ENCODE data around the gene CDH18. TPM values are rescaled to one million over a fixed set of nuclear protein-coding genes. Genes with fewer than 3 reads are reported as not detected.

CDH18 gene
- total and polyA plus RNA-seq, 5 donors, result not detected

- no peaks in the 10 kb centered on the region for H3K27me3 ChIP-seq (ENCODE audit: control insufficient read depth, insufficient read depth)
- peaks cover 6% of the 10 kb centered on the region for H3K9me3 ChIP-seq (ENCODE audit: control insufficient read depth, low read length)
- intact Hi-C loops (cut with DNase I), result no loop called here
- 85% methylated on average over 3 of the region's 3 CpGs for WGBS
- H3K4me3 ChIP-seq (ENCODE audit: low read length), result no peak overlapping the region
- ATAC-seq (no peak), DNase-seq (no peak)
- H3K4me1 ChIP-seq (ENCODE audit: control insufficient read depth, insufficient read depth, low read length), result no peaks in the 10 kb centered on the region
- no peak overlapping the region for H3K27ac ChIP-seq (ENCODE audit: low read length)
Measured at GRCh38 chr5:19900269-19900668, 87.7 kb downstream of the CDH18 start.

GRCh38 chr5:19891658-19892057, 96.3 kb downstream of the CDH18 start:
- intact Hi-C loops (cut with DNase I), result no loop called here
- 61% methylated on average over 1 of the region's 1 CpG for WGBS
- Histone ChIP-seq H3K9me3 (ENCODE audit: control insufficient read depth, low read length) (peaks cover 4% of the 10 kb centered on the region), H3K27me3 (ENCODE audit: control insufficient read depth, insufficient read depth) (no peaks in the 10 kb centered on the region), H3K27ac (ENCODE audit: low read length) (no peak overlapping the region), H3K4me1 (ENCODE audit: control insufficient read depth, insufficient read depth, low read length) (no peaks in the 10 kb centered on the region), H3K4me3 (ENCODE audit: low read length) (no peak overlapping the region)
- ATAC-seq, result no peak
- no peak for DNase-seq

- ATAC-seq, result no peak
- no peaks in the 10 kb centered on the region for H3K27me3 ChIP-seq (ENCODE audit: control insufficient read depth, insufficient read depth)
- no peak overlapping the region for H3K27ac ChIP-seq (ENCODE audit: low read length)
- 62% methylated on average over 7 of the region's 7 CpGs for WGBS
- intact Hi-C loops (cut with DNase I), result no loop called here
- DNase-seq, result no peak
- H3K4me3 ChIP-seq (ENCODE audit: low read length), result no peak overlapping the region
- no peaks in the 10 kb centered on the region for H3K4me1 ChIP-seq (ENCODE audit: control insufficient read depth, insufficient read depth, low read length)
- H3K9me3 ChIP-seq (ENCODE audit: control insufficient read depth, low read length), result peaks cover 2% of the 10 kb centered on the region
Measured at GRCh38 chr5:19886123-19886917, 101.7 kb downstream of the CDH18 start.

GRCh38 chr5:19885040-19885824, 102.8 kb downstream of the CDH18 start:
- 74% methylated on average over 5 of the region's 5 CpGs for WGBS
- Histone ChIP-seq H3K9me3 (ENCODE audit: control insufficient read depth, low read length) (peaks cover 2% of the 10 kb centered on the region), H3K4me1 (ENCODE audit: control insufficient read depth, insufficient read depth, low read length) (no peaks in the 10 kb centered on the region), H3K27ac (ENCODE audit: low read length) (no peak overlapping the region), H3K4me3 (ENCODE audit: low read length) (no peak overlapping the region), H3K27me3 (ENCODE audit: control insufficient read depth, insufficient read depth) (no peaks in the 10 kb centered on the region)
- ATAC-seq (no peak), DNase-seq (no peak)
- intact Hi-C loops (cut with DNase I), result no loop called here

- ATAC-seq (no peak), DNase-seq (no peak)
- WGBS, result 1% methylated on average over 1 of the region's 1 CpG
- Histone ChIP-seq H3K27me3 (ENCODE audit: control insufficient read depth, insufficient read depth) (no peaks in the 10 kb centered on the region), H3K4me3 (ENCODE audit: low read length) (no peak overlapping the region), H3K27ac (ENCODE audit: low read length) (no peak overlapping the region), H3K4me1 (ENCODE audit: control insufficient read depth, insufficient read depth, low read length) (no peaks in the 10 kb centered on the region), H3K9me3 (ENCODE audit: control insufficient read depth, low read length) (no peaks in the 10 kb centered on the region)
- intact Hi-C loops (cut with DNase I), result no loop called here
Measured at GRCh38 chr5:19880859-19881436, 107.1 kb downstream of the CDH18 start.

- Histone ChIP-seq H3K27ac (ENCODE audit: low read length) (no peak overlapping the region), H3K4me1 (ENCODE audit: control insufficient read depth, insufficient read depth, low read length) (no peaks in the 10 kb centered on the region), H3K27me3 (ENCODE audit: control insufficient read depth, insufficient read depth) (no peaks in the 10 kb centered on the region), H3K4me3 (ENCODE audit: low read length) (no peak overlapping the region), H3K9me3 (ENCODE audit: control insufficient read depth, low read length) (no peaks in the 10 kb centered on the region)
- intact Hi-C loops (cut with DNase I), result no loop called here
- ATAC-seq (no peak), DNase-seq (no peak)
Measured at GRCh38 chr5:19880458-19880857, 107.5 kb downstream of the CDH18 start.

GRCh38 chr5:19874811-19875210, 113.2 kb downstream of the CDH18 start:
- no peaks in the 10 kb centered on the region for H3K4me1 ChIP-seq (ENCODE audit: control insufficient read depth, insufficient read depth, low read length)
- H3K27me3 ChIP-seq (ENCODE audit: control insufficient read depth, insufficient read depth), result no peaks in the 10 kb centered on the region
- H3K9me3 ChIP-seq (ENCODE audit: control insufficient read depth, low read length), result no peaks in the 10 kb centered on the region
- H3K27ac ChIP-seq (ENCODE audit: low read length), result no peak overlapping the region
- ATAC-seq (no peak), DNase-seq (no peak)
- 97% methylated on average over 1 of the region's 1 CpG for WGBS
- H3K4me3 ChIP-seq (ENCODE audit: low read length), result no peak overlapping the region
- intact Hi-C loops (cut with DNase I), result no loop called here

GRCh38 chr5:19866090-19866450, 121.9 kb downstream of the CDH18 start:
- Histone ChIP-seq H3K9me3 (ENCODE audit: control insufficient read depth, low read length) (no peaks in the 10 kb centered on the region), H3K27me3 (ENCODE audit: control insufficient read depth, insufficient read depth) (no peaks in the 10 kb centered on the region), H3K4me3 (ENCODE audit: low read length) (no peak overlapping the region), H3K4me1 (ENCODE audit: control insufficient read depth, insufficient read depth, low read length) (no peaks in the 10 kb centered on the region), H3K27ac (ENCODE audit: low read length) (no peak overlapping the region)
- intact Hi-C loops (cut with DNase I), result no loop called here
- WGBS, result 83% methylated on average over 2 of the region's 2 CpGs
- ATAC-seq, result no peak
- no peak for DNase-seq

- Histone ChIP-seq H3K9me3 (ENCODE audit: control insufficient read depth, low read length) (no peaks in the 10 kb centered on the region), H3K27ac (ENCODE audit: low read length) (no peak overlapping the region), H3K27me3 (ENCODE audit: control insufficient read depth, insufficient read depth) (no peaks in the 10 kb centered on the region), H3K4me1 (ENCODE audit: control insufficient read depth, insufficient read depth, low read length) (no peaks in the 10 kb centered on the region), H3K4me3 (ENCODE audit: low read length) (no peak overlapping the region)
- WGBS, result 70% methylated on average over 6 of the region's 6 CpGs
- ATAC-seq, result no peak
- DNase-seq, result no peak
- intact Hi-C loops (cut with DNase I), result no loop called here
Measured at GRCh38 chr5:19865336-19866089, 122.5 kb downstream of the CDH18 start.

- intact Hi-C loops (cut with DNase I), result no loop called here
- no peaks in the 10 kb centered on the region for H3K27me3 ChIP-seq (ENCODE audit: control insufficient read depth, insufficient read depth)
- 68% methylated on average over 3 of the region's 3 CpGs for WGBS
Measured at GRCh38 chr5:19862711-19863110, 125.3 kb downstream of the CDH18 start.

GRCh38 chr5:19859020-19859419, 129.0 kb downstream of the CDH18 start:
- WGBS, result 79% methylated on average over 3 of the region's 3 CpGs
- ATAC-seq (no peak), DNase-seq (no peak)
- no peaks in the 10 kb centered on the region for H3K9me3 ChIP-seq (ENCODE audit: control insufficient read depth, low read length)
- H3K27ac ChIP-seq (ENCODE audit: low read length), result no peak overlapping the region
- no peak overlapping the region for H3K4me3 ChIP-seq (ENCODE audit: low read length)
- H3K4me1 ChIP-seq (ENCODE audit: control insufficient read depth, insufficient read depth, low read length), result no peaks in the 10 kb centered on the region
- intact Hi-C loops (cut with DNase I), result no loop called here
- H3K27me3 ChIP-seq (ENCODE audit: control insufficient read depth, insufficient read depth), result no peaks in the 10 kb centered on the region

More at GRCh38 chr5:19862711-19863110, 125.3 kb downstream of the CDH18 start:
- Histone ChIP-seq H3K4me1 (ENCODE audit: control insufficient read depth, insufficient read depth, low read length) (no peaks in the 10 kb centered on the region), H3K27ac (ENCODE audit: low read length) (no peak overlapping the region), H3K4me3 (ENCODE audit: low read length) (no peak overlapping the region), H3K9me3 (ENCODE audit: control insufficient read depth, low read length) (no peaks in the 10 kb centered on the region)
- ATAC-seq (no peak), DNase-seq (no peak)
